Neural cell (in vitro differentiated cells): ENCODE data around the gene KMT5B.

Experiments
- CTCF ChIP-seq: fragments of 450-650 bp; IDR thresholded peaks from 2 replicates; pipeline ENCODE4 v1.5.1; 2014; ENCODE audit warnings: antibody characterized with exemption, mild to moderate bottlenecking, moderate library complexity; ENCODE audit not compliant: poor library complexity, severe bottlenecking
- EP300 ChIP-seq: fragments of 450-650 bp; conservative IDR thresholded peaks from 2 replicates; pipeline ENCODE4 v1.6.1; 2014; ENCODE audit warnings: antibody characterized with exemption, mild to moderate bottlenecking, moderate library complexity; ENCODE audit not compliant: poor library complexity, severe bottlenecking
- EZH2 ChIP-seq: fragments of 200-600, 300-800 bp; shearing (Covaris generic), sonication (generic); IDR thresholded peaks from 2 replicates; pipeline ENCODE4 v1.6.1; 2014; ENCODE audit warnings: antibody characterized with exemption, low read length, borderline replicate concordance, mild to moderate bottlenecking; ENCODE audit not compliant: insufficient read depth, poor library complexity, severe bottlenecking
- POLR2AphosphoS5 ChIP-seq: IDR thresholded peaks from 2 replicates; pipeline ENCODE4 v1.6.1; 2012

- TF ChIP-seq EP300 (no peak), CTCF (no peak), EZH2 (no peak), POLR2AphosphoS5 (no peak)
Observed at GRCh38 chr11:68137833-68138232, 75.3 kb downstream of the KMT5B start.
